ELF-1 (cell line): Measurements from ENCODE around the gene RPS14.

Experiments used
- DNase-seq: peaks from one replicate; pipeline ENCODE4 v3.0.0-alpha.2; 2016; ENCODE audit warnings: low read depth, low spot score

Gene RPS14

DNA sequence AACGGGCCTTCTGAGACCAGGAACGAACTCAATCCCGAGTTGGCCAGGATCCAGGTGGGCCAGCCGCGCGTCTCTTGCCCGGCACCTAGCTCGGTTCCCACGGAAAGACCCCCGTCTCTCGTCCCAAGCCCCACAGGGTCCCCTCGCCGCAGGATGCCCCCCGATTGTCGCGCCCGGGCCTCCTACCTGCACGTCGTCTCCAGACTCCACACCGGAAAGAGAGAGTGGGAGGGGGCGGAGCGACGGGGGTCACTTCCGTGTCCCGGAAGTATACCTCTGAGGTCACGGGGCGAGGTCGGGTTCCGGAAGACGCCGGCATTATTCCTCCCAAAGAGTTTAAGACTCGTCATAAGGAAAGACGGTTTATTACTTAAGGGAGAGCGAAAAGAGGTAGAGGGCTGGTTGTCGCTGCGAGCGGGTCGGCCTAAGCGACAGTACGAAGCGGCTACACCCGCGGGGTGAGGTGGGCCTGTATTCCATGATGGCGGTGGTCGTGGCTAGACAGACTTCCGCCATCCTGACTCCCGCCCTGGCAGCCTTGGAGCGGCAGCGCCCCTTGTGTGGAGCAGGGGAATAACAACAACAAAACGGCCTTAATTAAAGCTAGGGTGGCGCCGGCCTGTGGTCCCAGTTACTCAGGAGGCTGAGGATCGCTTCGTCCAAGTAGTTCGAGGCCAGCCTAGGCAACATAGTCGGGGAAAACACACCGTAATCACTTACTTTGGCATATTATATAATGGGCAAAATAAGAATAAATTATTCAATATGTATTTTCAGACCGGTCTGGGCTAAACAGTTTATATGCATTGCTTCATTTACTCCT lies at the start of gene RPS14:
Gene RPS14, minus strand, starts transcription at position 223 of the 823 bp plus-strand sequence. CDS start 2,006 bp downstream, outside the sequence.
- peak; percentile 98 for DNase-seq

- no peak for DNase-seq
Measured at GRCh38 chr5:150498971-150499370, 49.4 kb upstream of the RPS14 start.

- peak; percentile 97 for DNase-seq
Measured at GRCh38 chr5:150498501-150498900, 49.0 kb upstream of the RPS14 start.

DNA sequence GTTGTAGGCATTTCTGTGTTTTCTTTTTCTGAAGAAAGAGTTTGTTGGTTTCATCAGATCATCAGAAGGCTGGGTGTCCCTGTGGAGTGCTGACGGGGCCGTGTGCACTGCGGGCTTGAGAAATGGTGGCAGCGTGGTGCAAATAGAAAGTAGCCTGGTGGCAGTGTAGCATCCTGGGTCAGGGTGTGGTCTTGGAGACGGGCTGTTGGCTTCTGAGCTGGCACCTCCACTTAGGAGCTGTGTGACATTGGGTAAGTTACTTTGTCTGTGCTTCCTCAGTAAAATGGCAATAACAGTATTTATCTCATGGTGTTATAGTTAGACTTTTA lies 48.4 kb upstream of the RPS14 start:
- no peak for DNase-seq

GRCh38 chr5:150497274-150497988 lies 47.9 kb upstream of the RPS14 start:
- DNase-seq = peak; percentile 67

DNA sequence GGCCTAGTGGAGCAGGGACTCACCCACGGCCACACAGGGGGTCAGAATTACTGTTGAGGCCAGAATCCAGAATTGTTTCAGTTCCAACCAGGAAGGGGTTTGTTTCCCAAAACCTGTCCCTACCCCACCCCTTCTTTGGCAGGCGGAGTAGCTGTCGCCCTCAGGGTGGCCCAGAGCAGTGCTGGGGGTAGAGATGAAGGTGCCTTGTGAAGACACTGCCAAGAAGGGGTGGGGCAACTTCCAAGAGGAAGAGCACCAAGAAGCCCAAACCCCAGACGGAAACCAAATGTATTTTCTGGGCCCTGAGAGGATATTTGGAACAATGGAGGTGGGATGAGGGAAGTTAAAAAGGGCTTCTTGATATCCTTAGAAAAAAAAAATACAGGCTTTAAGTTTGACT lies 47.0 kb upstream of the RPS14 start:
- no peak for DNase-seq

DNA sequence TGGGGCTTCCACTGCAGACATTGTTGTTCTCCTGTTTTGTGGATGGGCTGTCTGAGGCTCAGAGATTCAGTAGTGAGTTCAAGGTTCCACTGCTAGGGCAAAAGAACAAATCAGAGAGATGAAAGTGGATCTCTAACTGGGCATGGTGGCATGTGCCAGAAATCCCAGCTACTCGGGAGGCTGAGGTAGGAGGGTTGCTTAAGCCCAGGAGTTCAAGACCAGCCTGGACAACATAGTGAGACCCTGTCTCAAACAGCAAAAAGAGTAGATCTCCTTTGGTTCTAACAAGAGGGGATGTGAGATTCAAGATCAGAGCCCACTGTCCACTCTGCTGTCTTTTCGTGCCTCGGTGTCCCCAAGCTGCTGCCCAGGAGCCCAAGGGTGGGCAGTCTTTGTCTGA lies 46.6 kb upstream of the RPS14 start:
- no peak for DNase-seq

- DNase-seq = no peak
Measured at GRCh38 chr5:150492621-150493020, 43.1 kb upstream of the RPS14 start.

- no peak for DNase-seq
Measured at GRCh38 chr5:150491876-150492275, 42.3 kb upstream of the RPS14 start.

DNA sequence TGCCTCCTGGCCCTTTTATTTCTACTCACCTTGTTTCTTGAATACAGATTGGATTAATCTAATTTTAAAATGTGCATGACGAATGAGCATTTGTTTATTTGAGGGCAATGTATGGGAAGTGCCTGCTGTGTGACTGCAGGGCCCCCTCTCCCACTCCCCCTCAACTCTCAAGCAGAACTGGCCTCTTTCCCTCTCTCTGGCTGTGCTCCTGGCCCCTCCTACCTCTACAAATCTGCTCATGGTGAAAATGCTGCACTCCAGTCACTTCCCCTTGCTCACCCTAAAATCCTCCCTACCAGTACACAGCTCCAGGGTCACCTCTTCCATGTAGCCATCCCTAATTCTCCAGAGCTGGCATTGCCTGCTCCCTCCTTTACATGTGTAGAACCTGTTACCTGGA lies 41.2 kb upstream of the RPS14 start:
- DNase-seq = no peak

GRCh38 chr5:150490296-150490669 lies 40.7 kb upstream of the RPS14 start:
- no peak for DNase-seq

DNA sequence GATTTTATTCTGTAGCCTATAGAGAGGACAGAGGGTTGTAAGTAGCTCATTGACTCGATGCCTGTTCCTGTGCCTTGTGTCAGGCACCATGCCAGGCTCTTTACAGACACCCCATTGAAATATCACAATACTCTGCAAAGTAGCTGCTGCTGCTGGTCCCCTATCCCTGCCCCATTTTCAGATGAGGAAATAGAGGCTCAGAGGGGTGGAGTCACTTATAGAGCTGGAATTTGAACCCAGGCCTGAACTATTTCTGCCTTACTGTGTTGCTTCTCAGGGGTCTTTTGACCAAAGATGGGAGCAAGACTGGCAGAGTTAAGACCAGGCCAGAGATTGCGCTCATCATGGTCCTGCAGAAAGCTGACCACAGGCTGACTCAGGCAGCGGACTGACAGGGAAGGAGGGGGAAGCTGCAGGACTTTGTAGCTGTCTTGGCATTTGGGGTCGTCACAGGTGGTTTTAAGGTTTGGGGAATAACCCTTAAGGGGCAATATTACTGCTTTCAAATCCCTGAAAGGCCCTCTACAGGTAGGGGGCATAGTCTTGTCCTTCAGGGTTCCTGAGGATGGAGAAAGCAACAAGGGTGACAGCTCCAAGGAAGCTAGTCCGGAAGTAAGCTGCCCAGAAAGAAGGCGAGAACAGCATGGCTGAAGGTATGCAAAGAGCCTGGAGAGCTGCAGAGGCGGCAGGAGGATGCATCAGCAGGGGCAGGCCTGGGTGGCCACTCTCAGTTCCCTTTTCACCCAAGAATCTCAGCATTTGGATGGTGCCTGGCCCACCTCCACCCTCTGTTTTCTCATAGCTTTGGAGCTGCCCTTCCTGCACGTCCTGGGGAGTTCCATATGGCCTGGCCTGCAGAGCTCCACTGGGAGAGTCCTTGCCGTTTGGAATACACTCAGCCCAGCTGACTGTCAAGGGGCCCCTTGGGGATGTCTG lies 40.1 kb upstream of the RPS14 start:
- no peak for DNase-seq

DNA sequence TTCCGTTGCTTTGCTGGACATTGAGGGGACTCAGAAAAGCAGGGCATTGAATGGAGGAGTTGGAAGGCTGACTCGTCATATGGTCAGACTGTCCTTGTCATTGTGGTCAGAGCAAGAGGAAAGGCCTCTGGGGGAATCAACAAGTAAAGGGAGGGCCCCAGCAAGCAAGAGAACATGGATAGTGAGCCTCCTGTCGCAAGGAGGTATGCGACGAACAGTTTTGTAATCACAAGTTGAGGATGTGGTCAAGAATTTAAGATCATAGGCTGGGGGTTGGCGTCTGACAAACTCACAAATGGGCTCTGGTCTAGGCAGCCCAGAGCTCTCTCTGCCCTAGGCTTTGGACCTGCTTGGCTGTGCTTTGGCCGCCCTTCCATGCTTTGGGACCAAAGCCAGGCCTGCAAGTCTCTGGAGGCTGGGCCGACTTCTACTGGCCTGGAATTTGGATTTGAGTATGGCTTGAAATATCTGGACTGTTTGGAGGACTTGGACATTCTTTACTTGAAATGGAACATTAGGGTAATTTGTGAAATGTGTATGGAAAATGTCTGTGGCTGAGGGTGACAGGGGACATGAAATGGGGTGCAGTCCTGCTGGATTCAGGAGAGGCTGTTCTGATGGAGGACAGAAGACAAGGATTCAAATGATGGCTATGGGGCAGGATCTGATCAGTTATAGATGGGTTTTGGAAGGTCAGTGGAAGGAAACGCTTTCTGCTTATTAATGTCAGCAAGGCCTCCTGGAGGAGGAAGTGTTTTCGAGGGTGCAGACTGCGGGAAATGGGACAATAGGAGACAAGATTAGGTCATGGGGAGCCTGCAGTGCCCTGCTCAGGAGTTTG lies 39.2 kb upstream of the RPS14 start:
- DNase-seq = no peak

- peak; percentile 56 for DNase-seq
Measured at GRCh38 chr5:150487199-150488061, 37.9 kb upstream of the RPS14 start.

GRCh38 chr5:150486402-150487198 lies 37.1 kb upstream of the RPS14 start:
- peak; percentile 96 for DNase-seq

- DNase-seq = no peak
Measured at GRCh38 chr5:150485693-150486401, 36.3 kb upstream of the RPS14 start.

GRCh38 chr5:150484964-150485692 lies 35.6 kb upstream of the RPS14 start:
- peak; percentile 80 for DNase-seq

- DNase-seq = no peak
Measured at GRCh38 chr5:150481972-150482406, 32.5 kb upstream of the RPS14 start.
